GM19468 (cell line): Measurements from ENCODE around the gene RAB33B.

Experiments used
- ATAC-seq: cut with Tn5 transposase; IDR thresholded peaks from one replicate; pipeline ENCODE4 v1.9.1; 2021; ENCODE audit warnings: mild to moderate bottlenecking, moderate library complexity, moderate number of reproducible peaks; ENCODE audit not compliant: unreplicated experiment; ENCODE audit errors: extremely low read depth

Gene RAB33B

GRCh38 chr4:139501927-139502899, 48.3 kb downstream of the RAB33B start:
- ATAC-seq = no peak

- no peak for ATAC-seq
These were observed 49.8 kb downstream of the RAB33B start for GRCh38 chr4:139503622-139504166.

DNA sequence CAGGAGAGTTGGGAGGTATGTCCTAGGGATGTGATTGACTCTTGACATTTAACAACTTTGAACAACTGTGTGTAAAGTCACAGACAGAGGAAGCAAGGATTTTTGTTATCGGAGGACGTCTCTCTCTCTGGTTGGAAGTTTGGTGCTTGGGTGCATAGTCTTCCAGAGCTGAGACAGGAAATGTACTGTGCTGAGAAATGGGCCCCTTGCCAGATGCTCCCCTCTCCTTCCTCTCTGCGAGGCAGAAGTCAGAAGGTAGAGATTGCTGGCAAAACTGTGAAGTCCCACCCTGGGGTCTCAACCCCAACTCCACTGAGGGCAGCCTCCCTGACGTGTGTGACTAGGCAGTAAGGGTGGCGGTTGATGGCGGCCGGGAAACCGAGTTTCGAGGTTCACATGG, 52.9 kb downstream of the RAB33B start:
- no peak for ATAC-seq

GRCh38 chr4:139508581-139509237, 54.8 kb downstream of the RAB33B start:
- ATAC-seq = no peak

- ATAC-seq = no peak
These were observed 55.9 kb downstream of the RAB33B start for GRCh38 chr4:139509727-139510410.

GRCh38 chr4:139511320-139511719, 57.4 kb downstream of the RAB33B start:
- ATAC-seq = no peak

GRCh38 chr4:139514382-139515059, 60.6 kb downstream of the RAB33B start:
- no peak for ATAC-seq

DNA sequence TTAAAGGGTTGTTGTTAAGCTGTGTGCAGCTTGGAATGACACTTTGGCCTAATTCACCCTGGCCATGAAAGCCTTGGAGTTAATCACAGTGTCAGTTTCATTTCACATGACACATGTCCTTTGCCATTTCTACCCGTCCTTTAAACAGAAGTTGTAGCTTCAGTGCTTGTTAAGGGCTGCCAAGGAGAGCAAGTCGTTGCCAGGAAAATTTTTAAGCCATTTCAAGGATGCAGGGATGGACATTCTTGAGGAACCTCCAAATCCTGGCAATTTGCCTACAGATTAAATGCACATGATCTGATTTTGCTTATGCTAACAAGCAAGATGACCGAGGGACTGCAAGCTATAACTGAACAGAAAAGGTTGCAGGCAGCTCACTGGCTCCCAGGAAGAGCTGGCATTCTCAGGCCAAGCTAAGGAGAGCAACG, 61.6 kb downstream of the RAB33B start:
- no peak for ATAC-seq

DNA sequence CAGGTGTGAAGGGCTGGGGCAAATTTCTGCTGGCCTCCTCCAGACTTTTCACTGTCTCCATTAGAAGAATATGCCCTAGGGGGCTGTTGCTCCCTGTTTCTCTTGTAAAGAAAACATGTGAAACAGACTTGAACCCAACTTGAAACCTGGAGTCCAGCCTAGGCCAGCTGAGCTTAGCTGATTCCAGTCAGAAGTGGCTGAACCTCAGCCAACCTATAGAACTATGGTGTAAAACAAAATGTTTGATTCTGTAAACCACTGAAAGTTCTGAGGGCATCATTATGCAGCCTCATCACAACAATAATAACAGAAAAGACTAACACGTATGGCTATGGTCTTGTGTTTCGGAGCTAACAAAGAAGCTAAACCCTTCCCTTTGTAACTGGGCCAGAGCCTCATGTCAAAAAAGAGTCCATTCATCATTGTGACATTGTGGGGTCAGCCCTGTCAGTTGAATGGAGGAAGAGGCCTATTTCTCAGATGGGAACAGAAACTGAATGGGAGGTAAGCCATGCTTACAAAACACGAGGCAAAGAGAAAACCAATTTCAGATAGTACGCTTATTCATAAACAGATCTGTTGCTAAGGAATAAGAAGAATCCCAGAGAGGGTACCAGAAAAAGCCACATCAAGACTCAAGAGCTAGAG, 68.0 kb downstream of the RAB33B start:
- no peak for ATAC-seq

DNA sequence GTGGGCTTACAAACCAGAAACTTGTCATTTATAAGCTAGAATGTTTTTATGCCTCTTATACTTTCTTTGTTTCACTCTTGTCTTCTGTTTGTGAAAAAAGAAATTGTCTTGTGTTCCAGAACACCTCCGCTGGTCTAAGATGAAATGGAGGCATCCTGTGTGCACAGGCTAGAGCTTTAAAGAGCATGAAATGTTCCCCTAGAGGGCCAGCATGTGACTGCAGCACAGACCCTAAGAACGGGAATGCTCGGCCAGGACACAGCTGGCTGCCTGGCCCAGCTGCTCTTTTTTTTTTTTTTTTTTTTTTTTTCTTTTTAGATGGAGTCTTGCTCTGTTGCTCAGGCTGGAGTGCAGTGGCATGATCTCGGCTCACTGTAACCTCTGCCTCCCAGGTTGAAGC, 68.5 kb downstream of the RAB33B start:
- ATAC-seq = no peak

- no peak for ATAC-seq
These were observed 69.2 kb downstream of the RAB33B start for GRCh38 chr4:139523076-139523475.

- ATAC-seq = no peak
These were observed 70.2 kb downstream of the RAB33B start for GRCh38 chr4:139524062-139524631.

DNA sequence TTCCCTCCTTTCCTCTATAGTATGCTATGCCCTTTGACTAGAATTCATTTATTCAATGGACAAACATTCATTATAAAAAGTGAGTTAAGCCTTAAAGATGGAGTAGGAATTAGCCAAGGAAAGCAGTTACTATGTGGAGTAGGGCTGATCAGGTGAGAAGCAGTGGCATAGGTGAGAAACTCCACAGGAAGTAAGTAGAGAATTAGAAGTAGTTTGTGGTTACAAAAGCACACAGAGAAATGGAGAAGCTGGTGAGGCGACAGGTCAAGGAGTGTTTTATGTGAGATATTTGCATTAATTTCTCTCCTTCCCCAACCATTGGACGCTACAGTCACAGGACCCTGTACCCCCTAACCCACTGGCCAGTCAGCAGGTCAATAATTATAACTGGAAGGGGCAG, 71.5 kb downstream of the RAB33B start:
- no peak for ATAC-seq
